GM21390 (cell line): ENCODE data around the gene PHLDB1.
"Not testable (repeated sequence)": the region's sequence is repeated elsewhere in the genome, so short reads cannot be mapped to it uniquely, and the experiment has no call there.

ENCODE experiments used
- ATAC-seq: cut with Tn5 transposase; IDR thresholded peaks from one replicate; pipeline ENCODE4 v1.9.1; 2021; ENCODE audit not compliant: unreplicated experiment

Gene PHLDB1

GRCh38 chr11:118658429-118659313 is 51.3 kb downstream of the PHLDB1 start:
- no peak for ATAC-seq

- peak; percentile 70 for ATAC-seq
Measured at GRCh38 chr11:118659314-118659952, 52.0 kb downstream of the PHLDB1 start.

- ATAC-seq: no peak
Measured at GRCh38 chr11:118659953-118660680, 52.7 kb downstream of the PHLDB1 start.

- no peak for ATAC-seq
Measured at GRCh38 chr11:118660681-118661424, 53.4 kb downstream of the PHLDB1 start.

GRCh38 chr11:118661425-118662301 is 54.2 kb downstream of the PHLDB1 start:
- no peak for ATAC-seq

GRCh38 chr11:118662401-118663271 is 55.2 kb downstream of the PHLDB1 start:
- ATAC-seq: no peak

GRCh38 chr11:118663381-118663780 is 56.0 kb downstream of the PHLDB1 start:
- no peak for ATAC-seq

GRCh38 chr11:118663902-118664301 is 56.5 kb downstream of the PHLDB1 start:
- no peak for ATAC-seq

- ATAC-seq: no peak
Measured at GRCh38 chr11:118666371-118666770, 59.0 kb downstream of the PHLDB1 start.

- ATAC-seq: no peak
Measured at GRCh38 chr11:118670063-118670462, 62.6 kb downstream of the PHLDB1 start.

GRCh38 chr11:118671254-118671653 is 63.8 kb downstream of the PHLDB1 start:
- no peak for ATAC-seq

- no peak for ATAC-seq
Measured at GRCh38 chr11:118672846-118673245, 65.4 kb downstream of the PHLDB1 start.

- ATAC-seq: no peak
Measured at GRCh38 chr11:118673361-118674081, 66.1 kb downstream of the PHLDB1 start.

GRCh38 chr11:118674082-118674435 is 66.6 kb downstream of the PHLDB1 start:
- no peak for ATAC-seq

GRCh38 chr11:118677977-118678376 is 70.6 kb downstream of the PHLDB1 start:
- ATAC-seq: no peak

GRCh38 chr11:118678908-118679307 is 71.5 kb downstream of the PHLDB1 start:
- not testable (repeated sequence) for ATAC-seq

- ATAC-seq: no peak
Measured at GRCh38 chr11:118679483-118679882, 72.1 kb downstream of the PHLDB1 start, which contains the start of gene TREH. TSS of gene TREH (minus strand) at chr11:118679650. CDS start at chr11:118679627, 23 bp downstream.

GRCh38 chr11:118682372-118682771 is 75.0 kb downstream of the PHLDB1 start:
- ATAC-seq: no peak
